Posterior cingulate gyrus (tissue), 11 donors: ENCODE data around the gene RNF144B.
"Not testable (repeated sequence)": the region's sequence is repeated elsewhere in the genome, so short reads cannot be mapped to it uniquely, and the experiment has no call there.

Source experiments
- DNase-seq, 10 donors: peaks; one replicate each; pipeline versions ENCODE4 v3.0.0 to v3.0.0-alpha.2; 2020 to 2021; ENCODE audit warnings: mixed read lengths in 3 of 10
- intact Hi-C: fragments of 100-400 bp; cut with DNase I; formaldehyde crosslinking; loops from one replicate; pipeline ENCODE4 v1.15.1; 2023

The RNF144B gene

GRCh38 chr6:18433059-18433458 is 45.9 kb downstream of the RNF144B start:
- no peak for DNase-seq
- intact Hi-C loops = no loop called here

- no peak for DNase-seq
- intact Hi-C loops = no loop called here
These were observed 49.2 kb downstream of the RNF144B start for GRCh38 chr6:18436341-18436740.

- no peak for DNase-seq
- intact Hi-C loops = no loop called here
These were observed 52.4 kb downstream of the RNF144B start for GRCh38 chr6:18439581-18439980.

- intact Hi-C loops = no loop called here
- no peak for DNase-seq
These were observed 54.3 kb downstream of the RNF144B start for GRCh38 chr6:18441251-18441979.

- intact Hi-C loops = no loop called here
- no peak for DNase-seq
These were observed 57.0 kb downstream of the RNF144B start for GRCh38 chr6:18444111-18444510.

- no peak for DNase-seq
- intact Hi-C loops = no loop called here
These were observed 58.1 kb downstream of the RNF144B start for GRCh38 chr6:18445228-18445627.

DNA sequence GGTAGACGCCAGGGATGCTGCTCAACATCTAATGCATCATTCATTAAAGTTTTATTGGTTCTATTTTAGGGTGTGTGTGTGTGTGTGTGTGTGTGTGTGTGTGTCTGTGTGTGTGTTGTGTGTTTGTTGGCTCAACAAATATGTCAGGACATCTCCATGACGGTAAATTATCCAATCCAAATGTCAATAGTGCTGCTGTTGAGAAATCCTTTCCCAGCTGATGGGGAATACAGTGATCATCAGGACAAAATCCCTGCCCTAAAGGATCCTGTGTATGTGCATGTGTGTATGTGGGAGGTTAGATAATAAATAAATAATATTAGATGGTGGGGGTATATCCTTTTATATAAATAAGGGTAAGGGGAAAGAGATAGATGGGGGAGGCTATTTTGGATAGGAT is 59.6 kb downstream of the RNF144B start:
- no peak for DNase-seq
- intact Hi-C loops = no loop called here

GRCh38 chr6:18447552-18447951 is 60.4 kb downstream of the RNF144B start:
- DNase-seq = no peak
- intact Hi-C loops = no loop called here

DNA sequence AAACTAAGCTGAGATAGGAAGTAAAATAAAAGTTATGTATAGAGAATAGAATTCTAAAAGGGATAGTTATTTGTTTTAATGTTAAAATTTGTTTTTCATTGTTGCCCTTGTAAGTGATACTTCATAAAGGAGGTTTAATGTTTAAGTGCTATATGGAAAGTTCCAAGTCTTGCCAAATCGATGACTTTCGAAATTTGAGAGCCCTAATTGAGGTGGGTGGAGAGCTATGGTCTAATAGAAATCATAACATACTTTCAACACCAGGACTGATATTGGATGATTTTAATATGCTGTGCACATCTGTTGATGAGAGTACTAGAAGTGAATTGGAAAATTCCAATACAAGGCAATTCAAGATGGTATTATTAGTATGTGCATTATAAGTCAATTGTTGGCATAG is 64.6 kb downstream of the RNF144B start:
- no peak for DNase-seq
- intact Hi-C loops = no loop called here

- intact Hi-C loops = no loop called here
- DNase-seq = no peak
These were observed 67.3 kb downstream of the RNF144B start for GRCh38 chr6:18454446-18454845.

DNA sequence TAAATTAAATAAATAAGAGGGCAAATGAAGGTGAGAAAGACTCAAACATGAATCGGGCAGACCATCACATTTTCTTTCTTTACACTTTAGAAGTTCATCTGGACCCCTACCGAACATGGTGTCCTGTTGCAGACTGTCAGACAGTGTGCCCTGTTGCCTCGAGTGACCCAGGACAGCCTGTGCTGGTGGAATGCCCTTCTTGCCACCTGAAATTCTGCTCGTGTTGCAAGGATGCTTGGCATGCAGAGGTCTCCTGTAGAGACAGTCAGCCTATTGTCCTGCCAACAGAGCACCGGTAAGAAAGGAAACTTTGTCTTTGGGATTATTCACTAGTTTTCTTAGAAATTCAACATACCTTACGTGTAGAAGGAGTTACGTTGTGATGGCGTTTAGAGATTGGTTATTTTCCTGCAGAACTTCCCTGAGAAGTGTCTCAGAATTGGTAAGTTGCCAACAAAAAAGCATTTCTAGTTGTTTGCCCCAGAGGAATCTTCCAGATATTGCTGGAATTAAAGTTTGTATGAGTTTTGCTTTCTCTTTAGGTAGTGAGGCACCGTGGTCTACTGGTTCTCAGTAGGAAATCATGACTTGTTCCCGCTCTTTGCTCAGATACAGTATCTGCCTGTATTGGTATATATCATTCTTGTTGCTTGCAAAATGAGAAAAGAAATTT is 70.1 kb downstream of the RNF144B start:
- no peak for DNase-seq
- intact Hi-C loops = no loop called here

DNA sequence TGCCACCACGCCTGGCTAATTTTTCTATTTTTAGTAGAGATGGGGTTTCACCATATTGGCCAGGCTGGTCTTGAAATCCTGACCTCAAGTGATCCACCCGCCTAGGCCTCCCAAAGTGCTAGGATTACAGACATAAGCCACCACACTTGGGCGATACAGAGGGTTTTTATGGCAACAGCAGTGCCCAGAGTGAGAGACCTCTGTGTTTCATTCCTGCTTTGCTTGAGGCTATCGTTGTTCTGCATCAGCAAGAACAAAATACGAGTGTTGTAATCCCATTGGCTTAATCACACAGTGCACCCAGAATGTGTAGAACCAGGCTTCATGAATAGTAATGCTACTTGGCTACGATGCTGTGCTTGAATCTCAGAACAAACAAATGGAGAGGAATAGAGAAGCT is 70.9 kb downstream of the RNF144B start:
- intact Hi-C loops, DNase-seq: not testable (repeated sequence)

GRCh38 chr6:18463429-18463828 is 76.3 kb downstream of the RNF144B start:
- DNase-seq = no peak
- intact Hi-C loops = no loop called here

DNA sequence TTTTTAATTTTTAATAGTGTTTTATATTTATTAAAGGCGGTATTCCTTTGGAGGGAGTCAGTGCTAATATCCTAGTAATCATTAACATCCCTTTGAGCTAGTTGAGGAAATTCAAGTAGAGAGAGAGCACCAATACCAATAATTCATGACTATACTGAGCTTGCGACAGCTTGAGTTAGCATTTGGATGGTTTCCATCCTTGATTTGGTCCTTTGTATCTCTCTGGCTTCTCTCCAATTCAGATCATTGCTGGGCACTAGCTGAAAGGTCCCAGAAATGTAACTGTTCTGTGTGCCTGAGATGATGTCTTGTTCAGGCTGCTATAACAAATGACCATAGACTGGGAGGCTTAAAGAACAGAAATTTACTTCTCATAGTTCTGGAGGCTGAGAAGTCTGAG is 77.0 kb downstream of the RNF144B start:
- intact Hi-C loops = no loop called here
- DNase-seq = no peak

DNA sequence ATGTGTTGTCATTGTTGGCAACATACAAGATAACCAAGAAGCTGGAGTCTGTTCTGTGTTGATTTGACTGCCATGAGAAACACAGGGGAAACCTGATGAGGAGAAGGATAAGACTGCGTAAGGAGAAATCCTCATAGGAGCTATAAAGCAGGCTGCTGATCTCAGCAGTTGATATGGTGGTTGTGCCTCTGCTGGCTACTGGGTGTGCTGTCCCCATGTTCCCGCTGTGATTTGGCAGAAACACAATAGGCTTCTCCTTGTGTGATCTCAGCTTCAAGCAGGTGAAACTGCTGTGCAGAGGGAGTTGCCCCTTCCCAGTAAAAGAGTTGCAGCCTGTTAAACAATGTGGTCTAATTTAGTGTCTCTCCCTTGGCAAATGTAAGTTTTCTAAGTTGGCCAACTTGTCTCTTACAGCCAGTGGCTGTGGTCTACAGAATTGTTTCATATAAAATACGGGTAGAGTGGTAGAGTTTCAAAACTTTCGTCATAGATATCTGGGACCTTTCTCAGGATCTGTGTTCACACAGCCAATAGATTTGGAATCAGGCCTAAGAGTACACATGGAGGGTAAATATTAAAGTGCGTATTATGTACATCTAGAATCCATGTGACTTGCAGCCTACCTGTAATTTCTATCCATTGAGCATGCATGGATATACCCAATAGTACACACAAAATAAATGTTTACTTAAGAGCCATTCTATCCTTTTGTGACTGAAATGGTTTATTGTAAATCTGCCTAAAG is 78.4 kb downstream of the RNF144B start:
- no peak for DNase-seq
- intact Hi-C loops = no loop called here

DNA sequence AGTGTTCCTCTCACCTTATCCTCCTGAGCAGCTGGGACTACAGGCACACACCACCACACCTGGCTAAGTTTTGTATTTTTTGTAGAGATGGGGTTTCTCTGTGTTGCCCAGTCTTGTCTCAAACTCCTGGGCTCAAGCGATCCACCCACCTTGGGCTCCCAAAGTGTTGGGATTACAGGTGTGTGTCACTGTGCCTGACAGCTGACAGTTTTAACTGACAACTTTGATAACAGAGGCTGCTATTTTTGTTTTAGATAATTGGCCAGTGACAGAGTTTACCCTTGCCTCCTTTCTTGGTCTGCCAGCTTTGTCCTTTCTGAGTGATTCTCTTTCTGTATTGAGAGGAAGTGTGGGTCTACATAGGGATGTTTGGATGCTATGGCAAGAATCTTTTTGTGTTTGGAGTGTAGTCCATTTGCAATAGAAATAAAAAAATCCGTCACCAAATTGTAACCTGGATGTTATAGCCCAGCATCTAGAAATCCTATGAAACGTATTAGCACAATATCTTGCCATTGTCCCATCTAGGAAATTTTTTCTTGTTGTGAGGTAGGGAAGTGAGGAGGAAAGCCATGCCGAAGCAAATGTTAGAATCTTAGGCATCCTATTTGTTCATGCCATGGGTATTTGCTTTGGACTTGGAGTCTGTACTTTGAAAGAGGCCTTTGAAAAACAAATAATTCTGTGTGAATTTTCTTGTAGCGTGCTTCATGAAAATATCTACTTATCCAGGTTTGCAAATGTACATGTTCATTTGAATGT is 80.8 kb downstream of the RNF144B start:
- no peak for DNase-seq
- intact Hi-C loops = no loop called here

DNA sequence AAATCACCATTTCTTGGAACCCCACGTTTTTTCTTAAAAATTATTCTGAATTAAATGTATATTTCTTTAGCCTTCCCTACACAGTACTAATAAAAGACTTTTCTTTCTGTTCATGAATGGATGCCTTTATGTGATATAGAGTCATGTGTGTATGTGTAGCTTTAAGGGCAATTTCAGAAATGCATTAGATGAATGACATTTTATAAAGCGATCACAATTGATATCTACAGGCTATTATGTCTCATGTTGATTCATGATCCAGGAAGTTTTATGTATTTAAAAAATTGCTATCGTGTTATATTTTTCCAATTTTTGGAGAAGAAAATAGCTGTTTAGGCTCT is 81.3 kb downstream of the RNF144B start:
- intact Hi-C loops = no loop called here
- DNase-seq = no peak

DNA sequence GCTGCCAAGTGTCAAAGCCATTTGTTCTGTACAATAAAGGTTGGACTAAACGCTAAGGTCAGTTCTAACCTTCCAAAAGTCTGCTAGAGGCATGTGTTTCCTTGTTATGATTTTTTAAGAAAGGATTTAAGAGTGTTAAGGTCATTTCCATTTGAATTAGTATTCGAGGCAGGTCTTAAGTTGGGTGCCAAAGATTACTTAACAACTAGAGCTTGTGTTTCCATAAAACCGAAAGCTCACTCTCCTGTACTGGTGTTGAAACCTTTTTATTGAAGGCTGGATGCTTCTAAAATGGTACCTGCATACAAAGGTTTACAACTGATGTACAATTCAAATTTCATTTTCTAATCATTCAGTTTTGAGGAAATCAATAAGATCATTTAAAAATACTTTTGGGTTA is 82.4 kb downstream of the RNF144B start:
- DNase-seq = no peak
- intact Hi-C loops = no loop called here

GRCh38 chr6:18471232-18471964 is 84.2 kb downstream of the RNF144B start:
- DNase-seq = no peak
- intact Hi-C loops = no loop called here

DNA sequence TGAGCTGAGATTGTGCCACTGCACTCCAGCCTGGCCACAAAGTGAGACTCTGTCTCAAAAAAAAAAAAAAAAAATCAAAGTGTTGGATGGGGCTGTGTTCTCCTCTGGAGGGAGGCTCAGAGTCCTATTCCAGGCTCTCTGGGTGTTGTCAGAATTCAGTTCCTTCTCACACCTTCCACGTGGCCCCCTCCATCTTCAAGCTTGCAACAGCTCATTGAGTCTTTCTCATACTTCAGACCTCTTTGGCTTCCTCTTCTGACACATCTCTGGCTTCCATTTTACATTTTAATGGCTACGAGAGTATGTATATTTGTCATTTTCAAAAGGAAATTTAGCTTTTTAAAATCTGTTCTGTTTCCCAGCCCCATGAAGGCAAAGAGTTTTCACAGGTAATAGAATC is 85.8 kb downstream of the RNF144B start:
- intact Hi-C loops = no loop called here
- DNase-seq = no peak
